Fibroblast of mammary gland (primary cell): ENCODE measurements around the gene TMED4.
A peak's percentile ranks its signal among the peaks of the same experiment; 100 is the strongest.
"Not testable (repeated sequence)": the region's sequence is repeated elsewhere in the genome, so short reads cannot be mapped to it uniquely, and the experiment has no call there.

Experiments
- DNase-seq: peaks from one replicate; pipeline ENCODE4 v3.0.0-alpha.2; 2010; ENCODE audit warnings: low read depth
- H3K4me3 ChIP-seq: 2 replicates; pipeline ENCODE4 v1.5.1; 2011; ENCODE audit warnings: low read depth, mild to moderate bottlenecking, low read length, moderate library complexity; ENCODE audit not compliant: control insufficient read depth
- CTCF ChIP-seq: conservative IDR thresholded peaks from 2 replicates; pipeline ENCODE4 v1.5.1; 2011; ENCODE audit warnings: low read depth, low read length, inconsistent platforms; ENCODE audit not compliant: control insufficient read depth, insufficient read depth

Gene TMED4

DNA sequence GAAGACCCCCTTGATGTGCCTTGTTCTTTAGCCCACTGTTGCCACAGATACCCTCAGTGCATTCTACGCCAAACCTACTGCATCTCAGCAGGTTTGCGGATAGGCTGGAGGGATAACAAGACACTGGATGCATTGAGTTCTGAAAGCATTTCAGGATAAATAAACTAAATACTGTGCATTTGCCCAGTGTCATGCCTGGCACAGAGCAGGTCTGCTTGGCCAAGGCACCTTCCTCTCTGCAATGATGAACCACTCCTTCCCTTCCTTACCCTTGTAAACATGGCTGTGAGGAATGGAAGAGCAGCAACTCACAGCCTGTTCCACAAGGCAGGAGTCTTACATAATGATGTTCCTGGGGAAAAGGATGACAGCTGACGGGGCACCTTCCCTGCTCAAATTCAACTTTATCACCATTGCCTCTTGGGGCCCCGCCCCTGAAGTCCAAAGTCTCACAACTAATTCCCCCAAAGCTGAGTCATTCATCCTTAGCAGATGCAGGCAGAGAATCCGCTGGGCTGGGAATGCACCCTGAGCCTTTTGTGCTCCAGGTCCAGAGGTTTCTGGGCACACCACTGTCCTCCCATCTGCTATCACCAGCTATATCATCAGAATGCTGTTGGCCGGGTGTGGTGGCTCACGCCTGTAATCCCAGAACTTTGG lies 19.9 kb downstream of the TMED4 start:
- no peak for TF ChIP-seq CTCF
- DNase-seq, result peak; percentile 70

DNA sequence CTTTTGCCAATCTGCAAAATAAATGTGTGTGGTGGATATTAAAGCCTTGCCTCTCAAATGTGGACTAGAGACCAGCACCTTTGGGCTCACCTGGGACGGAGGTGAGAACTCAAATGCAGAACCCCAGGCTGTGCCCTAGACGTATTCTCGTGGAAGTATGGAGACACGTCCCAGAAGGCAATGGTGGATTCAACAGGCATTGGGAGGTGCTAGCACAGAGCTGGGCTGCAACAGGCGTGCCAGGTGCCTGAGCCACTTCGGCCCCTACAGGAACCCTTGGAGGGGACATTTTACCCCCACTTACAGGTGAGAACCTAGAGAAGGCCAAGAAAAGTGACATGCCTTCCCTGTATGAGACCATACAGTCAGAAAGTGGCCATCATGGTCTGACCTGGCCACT lies 20.6 kb downstream of the TMED4 start:
- TF ChIP-seq CTCF, result no peak
- DNase-seq, result no peak
- H3K4me3 ChIP-seq, result no peak overlapping the region

More for the DNA sequence above, 19.9 kb downstream of the TMED4 start:
- H3K4me3 ChIP-seq, result no peak overlapping the region

DNA sequence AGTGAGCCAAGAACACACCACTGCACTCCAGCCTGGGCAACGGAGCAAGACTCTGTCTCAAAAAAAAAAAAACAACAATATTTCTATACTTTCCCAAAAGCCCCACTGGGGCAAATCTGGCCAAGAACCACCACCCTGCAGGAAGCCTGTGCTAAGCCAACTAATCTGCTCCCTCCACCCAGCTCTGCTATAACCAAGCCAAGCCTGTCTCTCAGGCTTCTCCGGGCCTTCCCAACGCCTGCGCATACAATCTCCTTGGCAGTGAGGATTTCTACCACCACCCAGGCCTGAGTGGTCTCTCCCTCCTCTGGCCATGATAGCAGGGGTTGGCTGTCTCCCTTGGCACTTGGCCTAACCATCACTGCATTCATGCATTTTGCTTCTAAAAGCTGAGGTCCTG lies 22.5 kb downstream of the TMED4 start:
- TF ChIP-seq CTCF, result no peak
- H3K4me3 ChIP-seq, result no peak overlapping the region

DNA sequence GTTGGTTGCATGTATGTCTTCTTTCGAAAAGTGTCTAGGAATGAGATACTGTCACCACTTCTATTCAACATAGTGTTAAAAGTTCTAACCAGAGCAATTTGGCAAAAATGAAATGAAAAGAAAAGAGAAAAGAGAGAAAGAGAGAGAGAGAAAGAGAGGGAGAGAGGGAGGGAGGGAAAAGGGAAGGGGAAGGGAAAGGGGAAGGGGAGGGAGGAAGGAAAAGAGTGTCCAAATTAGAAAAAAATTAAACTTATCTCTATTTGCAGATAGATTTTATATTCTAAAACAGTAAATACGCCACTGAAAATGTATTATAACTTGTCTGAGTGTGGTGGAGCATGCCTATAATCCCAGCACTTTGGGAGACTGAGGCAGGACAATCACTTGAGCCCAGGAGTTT lies 24.5 kb downstream of the TMED4 start:
- no peak for TF ChIP-seq CTCF
- no peak for DNase-seq
- no peak overlapping the region for H3K4me3 ChIP-seq

More for the DNA sequence above, 22.5 kb downstream of the TMED4 start:
- DNase-seq, result no peak

DNA sequence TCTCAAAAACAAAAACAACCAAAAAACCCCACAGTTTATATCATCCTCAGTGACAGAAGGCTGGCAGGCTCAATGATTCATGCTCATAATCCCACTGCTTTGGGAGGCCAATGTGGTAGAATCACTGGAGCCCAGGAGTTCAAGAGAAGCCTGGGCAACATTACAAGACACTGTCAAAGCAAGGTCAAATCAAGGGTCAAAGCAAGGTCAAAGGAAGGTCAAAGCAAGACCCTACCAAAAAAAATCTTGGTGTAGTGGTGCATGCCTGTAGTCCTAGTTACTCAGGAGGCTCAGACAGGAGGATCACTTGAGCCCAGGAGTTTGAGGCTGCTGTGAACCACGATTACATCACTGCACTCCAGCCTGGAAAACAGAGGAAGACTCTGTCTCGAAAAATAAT lies 26.7 kb downstream of the TMED4 start:
- H3K4me3 ChIP-seq, result no peak overlapping the region
- TF ChIP-seq CTCF, result no peak

GRCh38 chr7:44552473-44553005 lies 29.5 kb downstream of the TMED4 start:
- not testable (repeated sequence) for DNase-seq

More for the DNA sequence above, 26.7 kb downstream of the TMED4 start:
- no peak for DNase-seq

GRCh38 chr7:44549457-44549856 lies 32.6 kb downstream of the TMED4 start:
- DNase-seq, result no peak
- no peak overlapping the region for H3K4me3 ChIP-seq
- no peak for TF ChIP-seq CTCF

More at GRCh38 chr7:44552473-44553005, 29.5 kb downstream of the TMED4 start:
- H3K4me3 ChIP-seq, result not testable (repeated sequence)
